GM18867 (cell line): ENCODE results near the gene DNAJB5.
A peak's percentile ranks its signal among the peaks of the same experiment; 100 is the strongest.
"Not testable (repeated sequence)": the region's sequence is repeated elsewhere in the genome, so short reads cannot be mapped to it uniquely, and the experiment has no call there.

Source experiments
- ATAC-seq: cut with Tn5 transposase; IDR thresholded peaks from one replicate; pipeline ENCODE4 v1.9.1; 2021; ENCODE audit warnings: mild to moderate bottlenecking, moderate library complexity; ENCODE audit not compliant: unreplicated experiment

DNAJB5 gene

GRCh38 chr9:34989003-34989945, at the start of gene DNAJB5:
Gene DNAJB5 (plus strand): TSS chr9:34989745. CDS start chr9:34990631, 886 bp downstream.
- ATAC-seq, result peak; percentile 92

- not testable (repeated sequence) for ATAC-seq
These were observed 49.6 kb upstream of the DNAJB5 start for GRCh38 chr9:34939989-34940388.

DNA sequence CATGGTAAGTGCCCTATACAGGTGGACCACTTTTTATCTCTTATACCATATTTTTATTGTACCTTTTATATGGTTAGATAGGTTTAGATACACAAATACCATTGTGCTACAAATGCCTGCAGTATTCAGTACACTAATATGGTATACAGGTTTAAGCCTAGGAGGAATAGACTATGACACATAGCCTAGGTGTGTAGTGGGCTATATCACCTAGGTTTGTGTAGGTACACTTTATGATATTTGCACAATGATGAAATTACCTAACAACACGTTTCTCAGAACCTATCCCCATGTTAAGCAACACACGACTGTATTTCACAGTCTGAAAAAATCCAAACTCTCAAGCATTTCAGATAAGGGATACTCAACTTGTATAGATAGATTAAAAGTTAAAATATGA, 41.1 kb upstream of the DNAJB5 start:
- ATAC-seq, result no peak

- no peak for ATAC-seq
These were observed 35.3 kb upstream of the DNAJB5 start for GRCh38 chr9:34954225-34954624.

DNA sequence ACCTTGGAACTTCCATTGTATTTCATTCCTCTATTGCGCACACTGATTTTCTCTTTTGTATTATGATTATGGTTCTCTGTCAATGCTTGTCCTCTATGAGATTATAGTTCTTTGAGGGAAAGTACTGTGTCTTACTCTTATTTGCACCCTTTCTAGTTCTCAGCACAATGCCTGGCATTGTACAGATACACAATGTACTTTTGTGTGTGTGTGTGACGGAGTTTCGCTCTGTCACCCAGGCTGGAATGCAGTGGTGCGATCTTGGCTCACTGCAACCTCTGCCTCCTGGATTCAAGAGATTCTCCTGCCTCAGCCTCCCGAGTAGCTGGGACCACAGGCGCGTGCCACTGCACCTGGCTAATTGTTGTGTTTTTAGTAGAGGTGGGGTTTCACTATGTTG, 33.5 kb upstream of the DNAJB5 start:
- ATAC-seq, result not testable (repeated sequence)

DNA sequence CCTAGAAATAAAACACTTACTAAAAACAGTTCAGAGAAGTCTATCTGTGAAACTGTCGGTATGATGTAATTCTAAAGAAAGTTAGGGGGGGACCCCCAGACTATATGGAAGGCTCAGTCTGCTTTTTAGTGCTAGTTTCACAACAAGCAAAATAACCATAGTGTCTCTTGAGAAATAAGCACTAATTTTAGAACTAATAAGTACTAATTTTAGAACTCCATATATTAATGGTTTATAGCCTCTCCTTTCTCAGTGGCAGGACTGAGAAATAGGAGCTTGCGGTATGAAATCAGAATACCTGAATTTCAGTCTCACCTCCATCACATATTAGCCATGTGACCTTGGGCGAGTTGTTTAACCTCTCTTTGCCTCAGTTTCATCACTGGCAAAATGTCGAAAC, 32.9 kb upstream of the DNAJB5 start:
- ATAC-seq, result peak; percentile 62

DNA sequence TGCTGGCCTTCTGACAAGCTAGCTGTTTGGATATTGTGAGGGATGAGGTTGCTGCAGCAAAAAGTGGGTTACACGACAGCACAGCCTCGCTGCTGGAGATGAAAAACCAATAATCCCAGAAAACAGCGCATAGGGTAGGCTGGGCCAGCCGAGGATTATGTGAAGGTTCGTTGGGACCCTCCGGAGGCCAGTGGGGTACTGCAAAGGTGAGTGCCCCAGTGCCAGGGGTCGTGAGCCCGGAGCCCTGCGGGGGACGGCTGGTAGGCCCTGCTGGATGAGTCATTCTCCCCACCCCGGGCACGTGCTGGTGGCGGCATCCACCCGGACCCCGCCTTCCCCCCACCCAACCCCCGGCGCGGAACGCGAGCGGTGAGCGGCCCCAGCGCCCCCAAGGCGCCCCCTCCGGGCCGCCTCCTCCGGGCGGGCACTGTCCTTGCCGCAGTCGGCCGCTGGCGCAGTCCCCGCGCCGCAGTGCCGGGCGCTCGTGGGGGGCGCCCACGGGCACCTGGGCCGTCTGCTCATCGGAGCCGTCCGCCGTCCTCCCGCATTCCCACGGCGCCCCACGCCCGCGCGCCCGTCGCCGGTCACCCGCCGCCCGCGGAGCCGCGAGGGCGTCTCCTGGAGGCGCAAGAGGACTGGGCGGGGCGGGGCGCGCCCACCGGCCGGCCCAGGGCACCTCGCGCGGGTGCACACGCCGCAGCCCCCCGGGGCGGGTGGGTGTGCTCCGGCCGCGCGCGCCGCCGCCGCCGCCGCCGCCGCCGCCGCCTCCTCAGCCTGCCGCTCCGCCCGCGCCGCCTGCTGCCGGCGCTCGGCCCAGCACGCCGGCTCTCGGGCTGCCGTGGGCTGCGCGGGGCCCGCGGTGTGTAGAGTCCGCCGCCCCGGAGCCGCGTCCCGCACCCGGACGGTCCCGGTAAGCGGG, 31.8 kb upstream of the DNAJB5 start, which contains the start of gene PHF24:
PHF24 (plus strand) TSS at position 794 of the 919 bp plus-strand sequence. CDS start 13,014 bp downstream, outside the sequence.
- no peak for ATAC-seq

DNA sequence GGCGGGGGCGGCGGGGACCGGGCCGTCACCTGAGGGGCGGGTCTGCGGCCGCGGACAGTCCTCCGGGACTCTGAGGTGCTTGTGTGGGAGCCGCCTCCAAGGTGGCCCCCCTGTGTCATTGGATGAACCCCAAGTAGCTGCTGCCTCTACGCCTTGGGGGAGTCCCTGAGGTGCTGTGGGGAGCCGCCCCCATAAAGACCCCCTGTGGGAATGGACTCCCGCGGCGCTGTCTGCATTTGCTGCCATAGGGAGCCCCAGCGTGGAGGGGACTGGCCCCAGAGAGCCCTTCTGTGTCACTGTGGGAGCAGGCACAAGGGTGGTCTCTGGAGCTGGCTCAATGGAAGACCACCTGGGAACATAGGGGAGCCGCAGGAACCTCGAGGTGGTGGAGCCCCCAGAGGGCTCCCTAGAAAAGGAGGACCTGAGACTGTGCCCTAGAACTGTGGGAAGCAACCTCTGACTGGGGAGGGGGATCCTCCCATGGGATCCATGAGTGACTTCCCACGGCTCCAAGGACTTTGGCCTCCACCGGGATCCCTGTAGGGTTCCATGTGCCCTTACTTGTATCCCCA, 31.0 kb upstream of the DNAJB5 start:
- no peak for ATAC-seq

GRCh38 chr9:34959461-34959860, 30.1 kb upstream of the DNAJB5 start:
- no peak for ATAC-seq

DNA sequence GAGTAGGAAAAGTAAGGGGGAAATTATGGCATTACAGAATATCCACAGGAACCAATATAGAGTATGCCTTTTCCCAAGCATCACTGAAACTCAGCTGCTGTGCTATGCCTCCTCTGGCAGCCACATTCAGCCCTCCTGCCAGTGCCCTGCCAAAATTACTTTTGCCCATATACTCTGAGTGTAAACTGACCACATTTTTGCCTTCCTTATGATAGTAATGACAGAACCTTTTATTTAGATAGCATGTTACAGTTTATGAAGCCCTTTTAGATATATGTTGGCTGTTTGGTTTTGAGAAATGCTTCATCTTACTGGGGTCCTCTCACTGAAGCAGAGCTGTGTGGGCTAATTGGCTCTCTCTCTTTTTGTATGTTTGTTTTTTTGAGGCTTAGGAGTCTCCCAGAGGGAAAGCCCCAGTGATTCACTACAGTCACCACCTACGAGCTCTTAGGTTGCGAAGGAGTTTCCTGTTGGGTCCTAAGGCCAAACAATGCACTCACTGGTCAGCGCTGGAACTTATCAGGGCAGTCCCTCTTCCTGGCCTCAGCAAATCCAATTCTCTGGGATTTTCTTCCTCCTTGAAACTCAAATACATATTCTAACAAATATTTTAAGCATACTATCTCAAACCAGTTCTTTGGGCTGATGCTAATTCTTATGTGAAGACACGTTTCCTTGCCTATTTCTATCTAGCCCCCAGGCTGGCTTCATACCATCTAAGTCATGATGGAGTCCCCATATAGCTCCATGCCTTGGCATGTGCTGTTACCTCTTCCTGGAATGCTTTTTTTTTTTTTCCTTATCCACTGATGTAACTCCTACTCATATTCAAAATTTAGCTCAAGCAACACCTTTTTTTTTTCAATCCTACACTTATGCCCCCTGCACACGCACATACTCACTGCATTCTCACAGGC, 27.7 kb upstream of the DNAJB5 start:
- no peak for ATAC-seq

DNA sequence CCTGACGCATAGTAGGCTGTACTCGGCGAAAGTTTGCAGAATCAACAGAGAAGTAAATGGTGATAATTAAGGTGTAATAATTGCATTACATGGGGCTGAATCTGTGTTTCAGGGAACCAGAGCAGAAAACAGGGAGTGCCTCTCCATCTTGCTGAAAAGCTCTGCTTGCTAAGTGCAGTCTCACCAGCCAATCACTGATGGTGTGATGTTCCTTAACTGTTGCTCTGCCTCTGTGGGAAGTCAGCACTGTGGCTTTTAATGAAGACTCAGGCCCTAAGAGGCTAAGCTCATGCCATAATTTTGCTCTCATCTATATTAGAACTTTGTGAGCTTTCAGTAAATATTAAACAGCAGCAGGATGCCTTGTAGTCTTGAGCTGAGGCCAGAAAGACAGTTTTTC, 27.0 kb upstream of the DNAJB5 start:
- no peak for ATAC-seq

- no peak for ATAC-seq
These were observed 26.0 kb upstream of the DNAJB5 start for GRCh38 chr9:34963552-34963951.

DNA sequence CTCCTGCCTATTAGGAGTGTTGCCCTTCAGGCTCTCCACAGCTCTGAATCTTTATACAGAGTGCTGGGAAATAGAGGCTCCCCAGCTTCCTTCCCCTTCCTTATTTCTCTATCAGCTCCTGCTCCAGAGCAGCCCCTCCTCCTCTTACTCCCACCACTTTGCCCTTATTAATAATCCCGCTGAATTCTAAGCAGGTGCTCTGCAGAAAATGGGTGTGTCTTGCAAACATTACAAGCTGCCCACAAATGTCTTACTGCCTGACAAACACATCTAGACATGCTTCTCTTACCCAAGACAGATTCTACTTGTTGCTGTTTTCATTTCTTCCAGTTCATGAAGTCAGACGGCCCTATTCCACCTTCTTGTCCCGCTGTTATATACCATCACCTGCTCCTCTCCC, 25.1 kb upstream of the DNAJB5 start:
- no peak for ATAC-seq

DNA sequence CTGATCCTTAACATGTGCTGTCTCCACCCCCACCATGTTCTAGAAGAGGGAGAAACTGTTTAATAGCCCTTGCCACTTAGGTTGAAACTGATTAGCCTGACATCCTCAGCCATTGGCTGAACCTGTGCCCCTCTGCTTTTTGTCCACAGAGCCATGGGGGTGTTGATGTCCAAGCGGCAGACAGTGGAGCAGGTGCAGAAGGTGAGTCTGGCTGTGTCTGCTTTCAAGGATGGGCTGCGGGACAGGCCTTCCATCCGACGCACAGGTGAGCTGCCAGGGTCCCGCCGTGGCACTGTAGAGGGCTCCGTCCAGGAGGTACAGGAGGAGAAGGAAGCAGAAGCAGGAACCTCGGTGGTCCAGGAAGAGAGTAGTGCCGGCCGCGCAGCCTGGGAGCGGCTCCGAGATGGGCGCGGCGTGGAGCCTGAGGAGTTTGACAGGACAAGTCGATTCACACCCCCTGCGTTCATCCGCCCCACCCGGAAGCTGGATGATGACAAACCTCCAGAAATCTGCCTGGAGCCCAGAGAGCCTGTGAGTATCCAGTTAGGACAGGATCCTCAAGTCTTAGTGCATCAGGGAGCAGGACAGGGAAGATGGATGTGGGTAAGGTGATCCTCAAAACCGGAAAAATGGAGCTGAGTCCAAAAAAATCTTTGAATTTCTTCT, 18.3 kb upstream of the DNAJB5 start:
- no peak for ATAC-seq

DNA sequence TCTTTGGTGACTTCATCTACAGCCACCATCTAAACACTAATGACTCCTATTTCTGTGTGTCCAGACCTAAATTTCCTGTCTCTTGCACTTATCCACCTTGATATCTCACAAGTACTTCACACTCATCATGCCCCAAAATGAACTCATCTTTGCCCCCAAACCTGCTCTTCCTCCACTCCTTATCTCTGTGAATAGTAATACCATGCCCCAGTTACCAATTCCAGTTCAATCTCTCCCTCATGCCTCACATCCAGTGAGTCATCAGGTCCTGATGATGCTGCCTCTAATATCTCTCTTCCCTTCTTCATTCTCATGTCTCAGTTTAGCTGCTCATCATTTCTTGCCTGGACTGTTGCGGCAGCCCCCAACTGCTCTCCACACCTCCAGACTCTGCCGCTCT, 14.9 kb upstream of the DNAJB5 start:
- no peak for ATAC-seq

- no peak for ATAC-seq
These were observed 13.1 kb upstream of the DNAJB5 start for GRCh38 chr9:34976441-34976840.

- ATAC-seq, result no peak
These were observed 12.6 kb upstream of the DNAJB5 start for GRCh38 chr9:34976992-34977391.

GRCh38 chr9:34980181-34980761, 9.3 kb upstream of the DNAJB5 start:
- ATAC-seq, result no peak

DNA sequence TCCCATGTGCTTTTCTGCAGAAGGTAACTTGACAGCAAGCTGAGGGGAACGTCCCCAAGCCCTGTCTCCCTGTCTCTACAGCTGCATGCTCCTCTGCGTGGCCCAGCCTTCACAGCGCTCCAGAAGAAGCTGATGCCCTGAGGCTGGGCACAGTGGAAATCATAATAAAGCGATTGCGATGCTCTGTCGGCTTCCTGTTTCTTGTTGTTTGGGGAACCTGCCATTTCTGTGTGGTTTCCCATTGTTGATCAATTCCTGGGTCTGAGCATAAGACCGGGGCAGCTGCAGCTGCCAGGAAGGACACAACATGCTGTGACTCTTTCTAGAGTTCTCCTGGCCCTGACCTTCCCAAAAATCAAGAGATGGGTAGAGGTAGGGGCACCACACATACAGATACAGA, 7.2 kb upstream of the DNAJB5 start:
- no peak for ATAC-seq
